Activated naive CD8-positive, alpha-beta T cell treated with anti-CD3 and anti-CD28 coated beads for 36 hours (primary cell): ENCODE measurements around the gene WWP2. TPM values are rescaled to one million over a fixed set of nuclear protein-coding genes. Genes with fewer than 3 reads are reported as not detected.
A peak's percentile ranks its signal among the peaks of the same experiment; 100 is the strongest.
"Not testable (repeated sequence)": the region's sequence is repeated elsewhere in the genome, so short reads cannot be mapped to it uniquely, and the experiment has no call there.

Experiments used
- DNase-seq: peaks from one replicate; pipeline ENCODE4 v3.0.0; 2021
- H3K27ac Mint-ChIP-seq: one replicate; pipeline ENCODE4 v1.8.0; 2022; ENCODE audit warnings: mild to moderate bottlenecking, moderate library complexity, mixed read lengths
- H3K27me3 Mint-ChIP-seq: one replicate; pipeline ENCODE4 v1.8.0; 2022; ENCODE audit warnings: mild to moderate bottlenecking, mixed read lengths
- H3K36me3 Mint-ChIP-seq: one replicate; pipeline ENCODE4 v1.8.0; 2021; ENCODE audit warnings: mild to moderate bottlenecking, mixed read lengths
- H3K4me1 Mint-ChIP-seq: one replicate; pipeline ENCODE4 v1.8.0; 2021; ENCODE audit warnings: mixed read lengths
- H3K4me3 Mint-ChIP-seq: one replicate; pipeline ENCODE4 v1.8.0; 2022; ENCODE audit warnings: mild to moderate bottlenecking, moderate library complexity, mixed read lengths
- H3K9me3 Mint-ChIP-seq: one replicate; pipeline ENCODE4 v1.8.0; 2022; ENCODE audit warnings: mixed read lengths
- total RNA-seq, 2 experiments: library from RNA; stranded (reverse); gene quantifications; one replicate each; pipeline ENCODE4 v1.2.3, GENCODE V29; 2021

Gene WWP2
- total RNA-seq, 2 experiments from 2014 or later = 32.1 to 35.3 TPM

DNA sequence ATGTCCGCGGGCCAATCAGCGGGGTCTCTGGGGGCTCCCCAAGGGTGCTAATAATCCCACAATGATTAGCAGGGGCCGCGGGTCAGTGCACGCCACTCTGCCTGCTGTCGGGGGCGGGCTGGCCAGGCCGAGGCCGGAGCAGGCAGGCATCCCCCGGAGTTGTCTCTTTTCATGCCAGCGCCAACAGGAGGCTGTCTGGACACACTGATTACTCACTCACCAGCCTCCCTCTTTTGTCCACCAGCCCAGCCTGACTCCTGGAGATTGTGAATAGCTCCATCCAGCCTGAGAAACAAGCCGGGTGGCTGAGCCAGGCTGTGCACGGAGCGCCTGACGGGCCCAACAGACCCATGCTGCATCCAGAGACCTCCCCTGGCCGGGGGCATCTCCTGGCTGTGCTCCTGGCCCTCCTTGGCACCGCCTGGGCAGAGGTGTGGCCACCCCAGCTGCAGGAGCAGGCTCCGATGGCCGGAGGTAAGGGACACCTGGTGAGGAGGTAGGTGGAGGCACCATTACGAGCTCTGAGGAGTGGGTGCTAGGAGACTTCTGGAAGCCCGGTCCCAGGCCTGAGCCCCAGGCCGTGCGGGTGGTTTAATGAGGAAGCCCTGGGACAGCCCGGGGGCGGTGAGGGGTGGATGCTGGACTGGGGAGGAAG lies 189.0 kb downstream of the WWP2 start, which contains the start of gene CLEC18A:
CLEC18A (plus strand) TSS at position 318 of the 655 bp plus-strand sequence; CDS start at position 351, 33 bp downstream.
- not testable (repeated sequence) for H3K27me3 Mint-ChIP-seq, H3K4me1 Mint-ChIP-seq, H3K4me3 Mint-ChIP-seq, DNase-seq, H3K27ac Mint-ChIP-seq, H3K9me3 Mint-ChIP-seq, H3K36me3 Mint-ChIP-seq

DNA sequence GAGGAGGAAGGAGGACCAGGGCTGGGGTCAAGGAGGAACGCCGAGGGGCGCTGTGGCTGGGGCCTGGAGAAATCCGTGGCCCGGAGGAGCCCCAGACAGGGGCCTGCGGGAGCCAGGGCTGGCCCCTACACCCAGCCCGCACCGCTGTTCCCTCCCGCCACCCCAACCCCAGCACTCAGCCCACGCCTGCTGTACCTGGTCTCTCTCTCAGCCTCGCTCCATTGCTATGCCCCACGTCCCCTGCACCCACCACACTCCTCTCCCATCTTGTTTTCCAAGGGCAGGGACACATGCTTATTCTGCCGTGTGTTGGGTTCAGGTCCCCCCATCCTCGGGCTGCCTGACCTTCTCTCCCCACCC lies 189.5 kb downstream of the WWP2 start:
- not testable (repeated sequence) for H3K36me3 Mint-ChIP-seq, H3K4me1 Mint-ChIP-seq, H3K4me3 Mint-ChIP-seq, DNase-seq, H3K27ac Mint-ChIP-seq, H3K9me3 Mint-ChIP-seq, H3K27me3 Mint-ChIP-seq

DNA sequence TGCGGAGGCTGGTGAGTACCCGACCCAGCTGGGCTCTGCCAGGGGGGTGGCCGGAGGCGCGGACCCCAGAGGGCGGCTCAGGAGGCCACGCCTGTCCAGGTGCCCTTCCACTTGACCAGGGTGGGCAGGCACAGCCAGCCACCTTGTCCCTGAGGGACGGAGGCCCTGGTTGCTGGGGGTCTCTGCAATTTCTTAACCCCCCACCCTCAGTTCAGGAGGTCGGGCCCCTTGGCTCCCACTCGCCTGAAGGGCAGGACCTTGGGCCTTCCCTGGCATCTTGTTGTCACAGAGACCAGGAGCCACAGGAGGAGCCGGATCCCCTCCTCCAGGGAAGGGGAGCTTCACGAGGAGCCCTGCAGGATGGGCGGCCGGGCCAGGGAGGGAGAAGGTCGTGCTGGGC lies 190.0 kb downstream of the WWP2 start:
- H3K27ac Mint-ChIP-seq, H3K4me3 Mint-ChIP-seq, H3K27me3 Mint-ChIP-seq, H3K9me3 Mint-ChIP-seq, H3K36me3 Mint-ChIP-seq, H3K4me1 Mint-ChIP-seq, DNase-seq: not testable (repeated sequence)

DNA sequence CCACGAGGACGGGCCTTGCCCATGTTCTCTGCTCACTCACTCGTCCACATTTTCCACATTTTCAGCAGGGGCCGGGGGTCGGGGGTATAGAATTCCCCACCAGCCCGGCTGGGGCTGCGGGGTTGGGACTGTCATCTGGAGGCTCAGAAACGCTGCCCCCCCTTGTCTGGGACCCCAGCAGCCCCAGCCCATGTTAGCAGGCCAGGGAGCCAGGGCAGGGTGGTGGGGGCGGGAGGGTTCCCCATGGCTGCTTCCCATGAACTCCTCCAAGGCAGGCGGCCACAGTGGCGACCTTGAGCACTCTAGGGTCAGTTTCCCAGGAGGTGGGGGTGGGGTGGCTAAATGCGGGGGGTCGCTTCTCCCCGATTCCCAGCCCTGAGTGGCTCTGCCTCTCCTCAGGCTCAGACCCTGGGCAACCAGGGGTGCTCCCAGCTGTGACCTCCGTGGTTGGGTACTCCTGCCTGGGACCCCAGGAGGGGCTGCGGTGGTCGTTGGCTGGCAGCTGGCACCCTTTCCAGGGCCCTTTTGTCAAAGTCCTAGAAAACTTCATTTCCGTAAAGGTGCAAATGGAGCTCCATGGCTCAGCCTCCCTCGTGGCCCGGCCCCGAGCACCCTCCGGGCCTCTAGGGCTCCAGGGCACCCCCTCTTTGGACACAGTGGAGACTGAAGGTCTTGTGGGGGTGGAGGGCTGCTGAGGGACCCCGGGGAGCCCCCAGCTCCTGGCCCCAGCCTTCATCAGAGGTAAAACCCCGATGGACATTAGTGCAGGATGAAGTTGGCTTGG lies 190.6 kb downstream of the WWP2 start:
- not testable (repeated sequence) for H3K4me1 Mint-ChIP-seq, DNase-seq, H3K4me3 Mint-ChIP-seq, H3K27ac Mint-ChIP-seq, H3K9me3 Mint-ChIP-seq, H3K27me3 Mint-ChIP-seq, H3K36me3 Mint-ChIP-seq

DNA sequence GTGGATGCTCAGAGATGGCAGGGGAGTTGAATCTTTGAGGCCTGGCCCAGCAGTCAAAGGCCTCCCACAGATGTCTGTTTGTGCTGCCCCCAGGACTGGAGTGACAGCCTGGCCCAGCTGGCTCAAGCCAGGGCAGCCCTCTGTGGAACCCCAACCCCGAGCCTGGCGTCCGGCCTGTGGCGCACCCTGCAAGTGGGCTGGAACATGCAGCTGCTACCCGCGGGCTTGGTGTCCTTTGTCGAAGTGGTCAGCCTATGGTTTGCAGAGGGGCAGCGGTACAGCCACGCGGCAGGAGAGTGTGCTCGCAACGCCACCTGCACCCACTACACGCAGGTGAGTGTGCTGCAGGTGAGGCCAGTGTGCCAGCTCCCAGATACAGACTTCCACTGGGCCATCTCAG lies 192.1 kb downstream of the WWP2 start:
- H3K4me3 Mint-ChIP-seq, H3K27ac Mint-ChIP-seq, DNase-seq, H3K9me3 Mint-ChIP-seq, H3K4me1 Mint-ChIP-seq, H3K27me3 Mint-ChIP-seq, H3K36me3 Mint-ChIP-seq: not testable (repeated sequence)

DNA sequence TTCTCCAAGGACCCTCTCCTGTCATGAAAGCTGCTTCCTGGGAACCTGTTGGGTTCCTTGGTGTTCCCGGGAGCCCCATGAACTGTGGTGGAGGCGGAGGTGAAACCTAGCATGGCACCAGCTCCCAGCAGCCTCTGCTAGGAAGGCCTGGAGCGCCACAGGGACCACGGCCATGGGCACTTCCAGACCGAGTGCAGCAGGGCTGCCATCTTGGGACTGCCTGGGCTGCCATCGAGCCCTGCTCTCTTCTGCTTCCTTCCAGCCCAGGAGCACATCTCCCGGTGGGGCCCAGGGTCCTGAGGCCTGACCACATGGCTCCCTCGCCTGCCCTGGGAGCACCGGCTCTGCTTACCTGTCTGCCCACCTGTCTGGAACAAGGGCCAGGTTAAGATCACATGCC lies 201.2 kb downstream of the WWP2 start:
- not testable (repeated sequence) for H3K27me3 Mint-ChIP-seq, DNase-seq, H3K27ac Mint-ChIP-seq, H3K36me3 Mint-ChIP-seq, H3K9me3 Mint-ChIP-seq, H3K4me3 Mint-ChIP-seq, H3K4me1 Mint-ChIP-seq

DNA sequence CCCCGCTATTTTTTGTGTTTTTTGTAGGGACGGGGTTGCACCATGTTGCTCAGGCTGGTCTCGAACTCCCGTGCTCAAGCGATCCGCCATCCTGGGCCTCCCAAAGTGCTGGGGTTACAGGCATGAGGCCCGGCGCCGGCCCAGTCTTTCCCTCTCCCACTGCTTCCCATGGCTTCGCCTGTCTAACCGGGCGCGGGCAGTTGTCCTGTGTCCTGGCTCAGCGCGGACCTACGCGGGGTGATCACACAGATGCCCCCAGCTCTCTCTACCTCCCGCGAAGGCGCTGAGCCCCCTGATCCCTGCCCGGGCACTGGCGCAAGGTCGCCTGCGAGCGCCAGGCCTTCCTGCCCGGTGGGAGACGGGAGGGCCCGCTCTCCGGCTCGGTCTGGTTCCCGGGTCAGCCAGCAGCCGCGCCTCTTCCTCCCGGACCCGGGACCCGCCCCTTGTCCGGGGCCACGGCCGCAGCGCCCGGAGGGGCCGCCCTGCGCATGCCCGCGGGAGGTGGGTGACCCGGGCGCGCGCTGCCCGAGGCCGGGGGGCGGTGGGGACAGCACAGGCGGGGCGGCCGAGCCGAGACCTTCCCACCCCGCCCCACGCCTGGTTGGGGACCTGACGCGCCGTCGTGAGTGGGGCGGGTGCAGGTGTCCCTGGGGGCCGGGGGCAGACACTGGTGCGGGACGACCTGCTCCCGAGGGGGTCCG lies 203.0 kb downstream of the WWP2 start:
- H3K9me3 Mint-ChIP-seq, H3K4me1 Mint-ChIP-seq, H3K27me3 Mint-ChIP-seq, H3K36me3 Mint-ChIP-seq, H3K27ac Mint-ChIP-seq, H3K4me3 Mint-ChIP-seq: not testable (repeated sequence)
- DNase-seq = peak; percentile 28

DNA sequence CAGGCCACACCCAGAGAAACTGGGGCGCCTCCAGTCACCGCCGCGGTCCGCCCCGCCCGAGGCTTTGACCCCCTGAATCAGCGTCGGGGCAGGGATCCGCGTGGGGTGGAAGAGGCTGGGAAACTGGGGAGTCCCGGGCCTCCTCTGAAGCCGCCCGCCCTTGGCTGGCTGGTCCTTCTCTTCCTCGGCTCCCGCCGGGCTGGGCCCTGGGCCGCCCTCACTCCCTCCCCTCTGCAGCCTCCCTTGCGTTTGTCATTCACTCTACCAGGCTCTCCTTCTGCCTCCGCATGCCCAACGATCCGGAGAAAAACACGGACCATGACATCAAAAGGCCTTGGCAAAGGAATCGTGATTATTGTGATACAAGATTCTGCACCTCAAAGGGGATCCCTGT lies 203.5 kb downstream of the WWP2 start:
- not testable (repeated sequence) for H3K4me1 Mint-ChIP-seq, H3K27ac Mint-ChIP-seq, H3K4me3 Mint-ChIP-seq, H3K9me3 Mint-ChIP-seq, H3K27me3 Mint-ChIP-seq, H3K36me3 Mint-ChIP-seq, DNase-seq

DNA sequence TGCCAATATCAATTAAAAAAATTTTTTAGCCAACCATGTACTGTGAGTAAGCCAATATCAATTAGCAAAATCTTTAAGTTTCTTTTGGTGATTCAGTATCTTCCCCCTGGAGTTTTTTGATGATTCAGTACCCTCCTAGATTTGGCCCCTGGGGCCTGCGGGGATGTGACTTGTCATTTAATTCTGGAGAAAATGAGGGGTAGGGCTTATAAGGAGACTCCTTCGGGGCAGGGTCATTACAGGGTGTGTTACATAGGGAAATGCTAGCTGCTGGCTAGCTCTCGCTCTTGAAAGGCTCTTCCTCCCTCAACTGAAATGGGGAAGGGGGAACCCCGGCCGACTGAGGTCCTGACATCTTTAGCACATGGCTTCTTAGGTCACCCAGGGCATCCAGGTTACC lies 205.6 kb downstream of the WWP2 start:
- DNase-seq, H3K27ac Mint-ChIP-seq, H3K27me3 Mint-ChIP-seq, H3K4me3 Mint-ChIP-seq, H3K4me1 Mint-ChIP-seq, H3K9me3 Mint-ChIP-seq, H3K36me3 Mint-ChIP-seq: not testable (repeated sequence)

DNA sequence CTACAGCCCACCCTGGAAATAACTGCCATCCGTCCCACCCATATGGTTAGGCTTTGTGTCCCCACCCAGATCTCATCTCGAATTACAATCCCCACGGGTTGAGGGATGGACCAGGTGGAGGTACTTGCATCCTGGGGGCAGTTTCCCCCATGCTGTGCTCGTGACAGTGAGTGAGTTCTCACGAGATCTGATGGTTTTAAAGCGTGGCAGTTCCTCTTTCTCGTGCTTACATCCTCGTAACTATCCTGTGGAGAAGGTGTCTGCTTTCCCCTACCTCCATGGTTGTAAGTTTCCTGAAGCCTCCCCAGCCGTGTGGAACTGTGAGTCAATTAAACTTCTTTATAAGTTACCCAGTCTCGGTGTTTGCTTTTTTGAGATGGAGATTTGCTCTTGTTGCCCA lies 206.0 kb downstream of the WWP2 start:
- not testable (repeated sequence) for H3K9me3 Mint-ChIP-seq, H3K4me1 Mint-ChIP-seq, DNase-seq, H3K4me3 Mint-ChIP-seq, H3K27me3 Mint-ChIP-seq, H3K27ac Mint-ChIP-seq, H3K36me3 Mint-ChIP-seq

DNA sequence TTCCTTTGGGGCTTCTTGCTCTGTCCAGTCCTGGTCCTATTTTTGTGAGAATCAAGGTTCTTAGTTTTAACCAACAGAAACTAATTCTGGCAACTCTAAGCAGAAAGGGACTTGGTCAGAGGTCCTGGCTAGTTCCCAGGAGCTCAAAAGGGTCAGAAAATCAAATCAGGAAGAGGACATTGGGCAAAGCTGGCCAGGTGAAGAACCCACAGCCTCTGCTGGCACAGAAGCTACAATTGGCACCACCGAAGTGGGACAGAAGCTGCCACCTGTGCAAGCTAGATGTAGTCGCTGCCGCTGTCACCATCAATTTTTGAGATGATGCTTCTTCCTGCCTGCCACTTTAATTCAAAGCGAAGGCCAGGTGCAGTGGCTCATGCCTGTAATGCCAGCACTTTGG lies 207.5 kb downstream of the WWP2 start:
- H3K9me3 Mint-ChIP-seq, DNase-seq, H3K36me3 Mint-ChIP-seq, H3K4me1 Mint-ChIP-seq, H3K4me3 Mint-ChIP-seq, H3K27ac Mint-ChIP-seq, H3K27me3 Mint-ChIP-seq: not testable (repeated sequence)

DNA sequence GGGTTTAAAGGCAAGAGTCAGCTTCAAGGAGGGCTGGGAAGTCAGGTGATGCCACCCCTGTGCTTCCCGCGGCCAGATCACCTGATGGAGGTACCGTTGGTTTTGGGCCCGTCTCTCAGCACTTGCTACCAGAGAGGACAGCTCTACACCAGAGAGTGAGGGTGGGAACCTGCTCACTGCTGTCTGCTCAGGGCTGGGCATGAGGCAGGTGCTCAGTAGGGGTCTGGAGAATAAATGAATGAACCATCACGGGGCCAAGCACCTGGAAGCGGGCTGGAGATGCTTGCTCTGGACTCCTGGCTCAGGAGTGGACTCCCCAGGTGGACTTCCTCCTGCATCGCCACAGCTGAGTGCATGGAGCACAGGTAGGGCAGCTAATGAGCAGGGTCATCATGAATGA lies 210.0 kb downstream of the WWP2 start:
- not testable (repeated sequence) for H3K4me1 Mint-ChIP-seq, H3K27ac Mint-ChIP-seq, H3K4me3 Mint-ChIP-seq, H3K9me3 Mint-ChIP-seq, DNase-seq, H3K36me3 Mint-ChIP-seq, H3K27me3 Mint-ChIP-seq

DNA sequence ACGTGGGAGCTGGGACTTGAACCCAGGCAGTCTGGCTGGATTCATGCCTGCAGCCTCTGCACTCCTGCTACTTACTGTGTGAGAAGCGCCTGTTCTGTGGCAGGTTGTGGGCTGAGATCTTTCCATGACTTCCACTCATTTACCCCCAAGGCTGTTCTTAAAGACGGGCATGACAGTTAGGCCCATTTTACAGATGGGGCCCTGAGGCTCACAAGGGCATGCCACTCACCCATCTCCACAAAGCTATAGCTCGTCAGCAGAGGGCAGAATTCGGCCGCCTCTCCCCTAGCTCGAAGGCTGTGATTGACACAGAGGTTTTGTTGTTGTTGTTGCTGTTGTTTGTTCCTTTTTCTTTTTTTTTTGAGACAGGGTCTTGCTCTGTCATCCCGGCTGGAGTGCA lies 210.8 kb downstream of the WWP2 start:
- not testable (repeated sequence) for DNase-seq, H3K27ac Mint-ChIP-seq, H3K9me3 Mint-ChIP-seq, H3K4me1 Mint-ChIP-seq, H3K36me3 Mint-ChIP-seq, H3K27me3 Mint-ChIP-seq, H3K4me3 Mint-ChIP-seq

DNA sequence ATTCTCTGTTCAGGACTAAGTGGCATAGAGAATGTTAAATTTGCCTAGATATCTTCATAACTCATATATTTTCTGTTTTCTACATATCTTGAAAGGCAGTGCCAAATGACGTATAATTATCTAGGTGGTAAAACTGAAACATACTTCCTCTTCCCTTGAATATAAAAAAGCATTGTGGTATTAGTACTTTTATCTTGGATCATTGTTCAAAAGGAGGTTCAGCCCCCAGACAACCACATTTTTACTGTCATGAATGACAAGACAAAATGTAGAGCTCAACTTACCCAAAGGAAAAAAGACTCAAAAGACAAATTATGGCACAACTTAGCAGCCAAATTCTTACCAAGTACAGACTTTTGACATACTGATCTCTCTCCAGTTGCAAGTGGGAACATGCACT lies 223.1 kb downstream of the WWP2 start:
- not testable (repeated sequence) for H3K36me3 Mint-ChIP-seq, DNase-seq, H3K9me3 Mint-ChIP-seq, H3K27me3 Mint-ChIP-seq, H3K27ac Mint-ChIP-seq, H3K4me3 Mint-ChIP-seq, H3K4me1 Mint-ChIP-seq
